ENCODE results near the gene CUL5. TPM values are rescaled to one million over a fixed set of nuclear protein-coding genes. Genes with fewer than 3 reads are reported as not detected.

Gene CUL5
- total and polyA plus RNA-seq, 5 donors, result 8.6 to 38.6 (median 37.7) TPM

DNA sequence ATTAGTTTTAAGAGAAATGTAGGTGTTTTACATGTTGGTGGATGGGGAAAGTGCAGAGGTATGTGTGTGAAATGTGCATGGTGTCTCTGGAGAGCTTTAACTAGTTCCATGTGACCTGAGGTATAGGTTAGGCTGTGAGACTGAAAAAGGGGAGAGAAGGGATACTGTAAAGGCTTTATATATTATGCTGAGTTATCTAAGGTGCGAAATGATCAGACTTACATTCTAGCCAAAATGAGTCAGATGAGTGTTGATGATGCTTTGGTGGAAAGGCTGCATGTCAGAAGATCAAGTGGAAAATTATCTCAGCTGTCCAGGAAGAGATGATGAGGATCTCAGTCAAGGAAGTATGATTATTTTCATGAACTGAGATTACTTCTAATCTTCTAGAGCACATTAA lies 128.5 kb downstream of the CUL5 start:
- Histone ChIP-seq H3K27ac (ENCODE audit: low read length) (no peak overlapping the region), H3K27me3 (ENCODE audit: control insufficient read depth, insufficient read depth) (no peaks in the 10 kb centered on the region), H3K4me3 (ENCODE audit: low read length) (no peak overlapping the region), H3K4me1 (ENCODE audit: control insufficient read depth, insufficient read depth, low read length) (no peaks in the 10 kb centered on the region), H3K9me3 (ENCODE audit: control insufficient read depth, low read length) (no peaks in the 10 kb centered on the region)
- intact Hi-C loops (cut with DNase I), result no loop called here
- WGBS, result 87% methylated on average over 1 of the region's 1 CpG
- no peak for DNase-seq
- no peak for ATAC-seq

DNA sequence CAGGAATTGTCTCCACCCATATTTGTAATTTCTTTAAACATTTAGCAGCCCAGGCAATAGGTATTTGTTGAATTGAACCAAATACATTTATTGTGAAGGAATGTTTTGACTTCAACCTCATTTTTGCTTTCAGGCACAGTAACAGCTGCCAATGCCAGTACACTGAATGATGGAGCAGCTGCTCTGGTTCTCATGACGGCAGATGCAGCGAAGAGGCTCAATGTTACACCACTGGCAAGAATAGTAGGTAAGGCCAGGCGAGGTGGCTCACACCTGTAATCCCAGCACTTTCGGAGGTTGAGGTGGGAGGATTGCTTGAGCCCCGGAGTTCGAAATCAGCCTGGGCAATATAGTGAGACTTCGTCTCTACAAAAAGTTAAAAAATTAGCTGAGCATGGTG lies 133.6 kb downstream of the CUL5 start:
- Histone ChIP-seq H3K4me1 (ENCODE audit: control insufficient read depth, insufficient read depth, low read length) (no peaks in the 10 kb centered on the region), H3K27me3 (ENCODE audit: control insufficient read depth, insufficient read depth) (no peaks in the 10 kb centered on the region), H3K27ac (ENCODE audit: low read length) (no peak overlapping the region), H3K9me3 (ENCODE audit: control insufficient read depth, low read length) (no peaks in the 10 kb centered on the region), H3K4me3 (ENCODE audit: low read length) (no peak overlapping the region)
- intact Hi-C loops (cut with DNase I), result no loop called here
- DNase-seq (no peak), ATAC-seq (no peak)
- WGBS, result 96% methylated on average over 7 of the region's 7 CpGs

DNA sequence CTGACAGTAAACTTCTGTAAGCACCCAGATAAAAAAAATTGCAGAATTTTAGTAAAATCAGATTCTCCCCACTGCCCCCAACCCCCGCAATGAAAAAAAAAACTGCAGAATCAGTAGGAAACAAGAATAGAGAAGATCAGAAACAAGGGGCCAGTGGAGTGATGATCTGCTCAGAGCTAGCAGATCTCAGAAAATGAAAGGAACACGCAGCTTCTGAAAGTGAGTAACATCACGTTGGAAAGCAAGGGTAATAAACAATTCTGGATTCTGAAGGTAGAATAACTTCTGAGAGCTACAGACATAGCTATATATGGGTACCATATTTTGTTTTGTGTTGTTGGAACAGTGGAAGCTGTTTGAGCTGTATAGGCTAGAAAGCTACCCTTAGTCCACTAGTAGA lies 135.9 kb downstream of the CUL5 start:
- H3K27ac ChIP-seq (ENCODE audit: low read length), result no peak overlapping the region

DNA sequence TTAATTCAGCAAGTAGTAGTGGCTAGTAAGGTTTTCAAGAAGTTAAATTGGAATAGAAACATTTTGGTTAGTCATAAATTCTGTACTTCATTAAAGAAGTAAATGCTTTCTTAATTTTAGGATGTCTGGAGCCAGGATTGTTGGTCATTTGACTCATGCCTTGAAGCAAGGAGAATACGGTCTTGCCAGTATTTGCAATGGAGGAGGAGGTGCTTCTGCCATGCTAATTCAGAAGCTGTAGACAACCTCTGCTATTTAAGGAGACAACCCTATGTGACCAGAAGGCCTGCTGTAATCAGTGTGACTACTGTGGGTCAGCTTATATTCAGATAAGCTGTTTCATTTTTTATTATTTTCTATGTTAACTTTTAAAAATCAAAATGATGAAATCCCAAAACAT lies 138.5 kb downstream of the CUL5 start:
- Histone ChIP-seq H3K27me3 (ENCODE audit: control insufficient read depth, insufficient read depth) (no peaks in the 10 kb centered on the region), H3K4me1 (ENCODE audit: control insufficient read depth, insufficient read depth, low read length) (no peaks in the 10 kb centered on the region), H3K27ac (ENCODE audit: low read length) (no peak overlapping the region), H3K9me3 (ENCODE audit: control insufficient read depth, low read length) (no peaks in the 10 kb centered on the region), H3K4me3 (ENCODE audit: low read length) (no peak overlapping the region)
- ATAC-seq (no peak), DNase-seq (no peak)
- WGBS, result 71% methylated on average over 1 of the region's 1 CpG
- intact Hi-C loops (cut with DNase I), result no loop called here

More for the DNA sequence above, 135.9 kb downstream of the CUL5 start:
- intact Hi-C loops (cut with DNase I), result no loop called here
- ATAC-seq (no peak), DNase-seq (no peak)
- 90% methylated on average over 3 of the region's 3 CpGs for WGBS
- no peak overlapping the region for H3K4me3 ChIP-seq (ENCODE audit: low read length)
- H3K9me3 ChIP-seq (ENCODE audit: control insufficient read depth, low read length), result no peaks in the 10 kb centered on the region
- H3K27me3 ChIP-seq (ENCODE audit: control insufficient read depth, insufficient read depth), result no peaks in the 10 kb centered on the region
- H3K4me1 ChIP-seq (ENCODE audit: control insufficient read depth, insufficient read depth, low read length), result no peaks in the 10 kb centered on the region

DNA sequence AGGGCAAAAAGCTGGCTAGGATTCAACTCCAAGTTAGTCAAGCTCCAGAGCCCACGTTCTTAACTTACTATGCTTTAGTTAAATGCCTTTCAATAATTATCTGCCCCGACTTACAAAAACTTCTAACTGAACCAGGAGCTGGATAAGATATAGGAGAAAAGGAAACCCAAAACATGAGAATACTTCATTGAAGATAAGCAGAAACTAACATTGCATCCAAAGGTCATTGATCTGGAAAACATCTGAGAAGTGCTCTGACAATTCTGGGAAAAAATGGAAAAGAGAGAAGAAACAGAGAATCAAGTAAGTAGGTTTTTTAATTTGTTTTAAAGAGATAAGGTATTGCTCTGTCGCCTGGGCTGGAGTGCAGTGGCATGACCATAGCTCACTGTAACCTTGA lies 139.9 kb downstream of the CUL5 start:
- no peak for DNase-seq
- Histone ChIP-seq H3K9me3 (ENCODE audit: control insufficient read depth, low read length) (no peaks in the 10 kb centered on the region), H3K4me3 (ENCODE audit: low read length) (no peak overlapping the region), H3K4me1 (ENCODE audit: control insufficient read depth, insufficient read depth, low read length) (no peaks in the 10 kb centered on the region), H3K27me3 (ENCODE audit: control insufficient read depth, insufficient read depth) (no peaks in the 10 kb centered on the region), H3K27ac (ENCODE audit: low read length) (no peak overlapping the region)
- no peak for ATAC-seq
- intact Hi-C loops (cut with DNase I), result no loop called here
- 52% methylated on average over 3 of the region's 3 CpGs for WGBS

- intact Hi-C loops (cut with DNase I), result no loop called here
Measured at GRCh38 chr11:108154591-108154990, 145.9 kb downstream of the CUL5 start.

More at GRCh38 chr11:108154591-108154990, 145.9 kb downstream of the CUL5 start:
- Histone ChIP-seq H3K9me3 (ENCODE audit: control insufficient read depth, low read length) (no peaks in the 10 kb centered on the region), H3K27ac (ENCODE audit: low read length) (no peak overlapping the region), H3K4me1 (ENCODE audit: control insufficient read depth, insufficient read depth, low read length) (no peaks in the 10 kb centered on the region), H3K27me3 (ENCODE audit: control insufficient read depth, insufficient read depth) (no peaks in the 10 kb centered on the region), H3K4me3 (ENCODE audit: low read length) (no peak overlapping the region)
- no peak for ATAC-seq
- 72% methylated on average over 2 of the region's 2 CpGs for WGBS
- no peak for DNase-seq

Other genes starting within 250 kb of the CUL5 start
- gene SLC35F2, start 150.1 kb upstream of the CUL5 start, total RNA-seq, result 1 to 10 TPM; 2.2 to 3.5 (median 2.6) TPM
- 1.4 TPM for gene SLC35F2, start 150.1 kb upstream of the CUL5 start, polyA plus RNA-seq
- 1 to 10 TPM in 1 of 4 donors, under 1 TPM in 3; 0.51 to 1.1 (median 0.76) TPM for gene RAB39A, start 80.5 kb upstream of the CUL5 start, total RNA-seq
- not detected for gene RAB39A, start 80.5 kb upstream of the CUL5 start, polyA plus RNA-seq
- gene ACAT1, start 112.7 kb downstream of the CUL5 start, total RNA-seq, result 100 to 1,000 TPM; 128 to 198 (median 164) TPM
- gene ACAT1, start 112.7 kb downstream of the CUL5 start, polyA plus RNA-seq, result 196 TPM
- 10 to 100 TPM in 2 of 4 donors, 1 to 10 TPM in 2; 9.6 to 10.3 (median 10.0) TPM for gene NPAT, start 213.7 kb downstream of the CUL5 start, total RNA-seq
- gene NPAT, start 213.7 kb downstream of the CUL5 start, polyA plus RNA-seq, result 2.8 TPM
- gene ATM, start 214.2 kb downstream of the CUL5 start, total RNA-seq, result 10 to 100 TPM; 39.7 to 46.5 (median 45.3) TPM
- 18.4 TPM for gene ATM, start 214.2 kb downstream of the CUL5 start, polyA plus RNA-seq

Data from right cardiac atrium (tissue), 5 donors.